K562 (cell line): ENCODE measurements around the gene SMAD1. TPM values are rescaled to one million over a fixed set of nuclear protein-coding genes. Genes with fewer than 3 reads are reported as not detected.

Experiments used
- ATAC-seq: fragments of 200-7000 bp; cut with Tn5 transposase; 3 replicates; pipeline ENCODE4 v1.9.1; 2020; ENCODE audit warnings: moderate library complexity
- BruUV-seq: library from RNA; stranded (reverse); fragments of 400-500 nt; replicated peaks from 2 replicates; lab custom pipeline; 2021; lab: Mats Ljungman, UMichigan
- CTCF ChIA-PET: fragments of 300-600 bp; formaldehyde crosslinking; extraction: SDS; loops from one replicate; lab custom pipeline; 2021; ENCODE audit warnings: low intra/inter-chr PET ratio; lab: Yijun Ruan, JAX
- POLR2A ChIA-PET: fragments of 300-600, 350-650 bp; sonication (Branson Sonifier 250); formaldehyde crosslinking; extraction: SDS; loops from one replicate; lab custom pipeline; 2021; ENCODE audit warnings: antibody characterized with exemption, inconsistent platforms; lab: Yijun Ruan, JAX
- DNase-seq, 4 experiments: peaks; one replicate each; pipeline versions ENCODE4 v3.0.0 to v3.0.0-alpha.2; 2011 to 2018; ENCODE audit warnings: low spot score in 3 of 4, mixed read lengths in 3 of 4; ENCODE audit errors: extremely low read depth in 1 of 4
- FAIRE-seq: peaks from 2 replicates; lab custom pipeline; 2011; peaks lifted over from hg19 to GRCh38; lab: Jason Lieb, UNC
- H2AFZ ChIP-seq: 2 replicates; pipeline ENCODE4 v1.6.0; 2011; ENCODE audit warnings: low read depth, low read length, control low read depth, inconsistent platforms
- H3K27ac ChIP-seq: fragments of 200-600 bp; 3 replicates; pipeline ENCODE4 v1.8.0; 2011; ENCODE audit warnings: low read depth, mild to moderate bottlenecking, control low read depth, inconsistent platforms, low read length, moderate library complexity, mixed read lengths; ENCODE audit errors: extremely low read depth
- H3K27me3 ChIP-seq, 2 experiments: fragments of 300-600 bp in 1 of 2; 2 replicates in 1 of 2; 3 replicates in 1 of 2; pipeline versions ENCODE4 v1.6.0 to v1.8.0; 2011; ENCODE audit warnings: inconsistent platforms in 2 of 2, low read length in 2 of 2, mild to moderate bottlenecking in 1 of 2, mixed read lengths in 1 of 2, moderate library complexity in 1 of 2; ENCODE audit not compliant: control insufficient read depth in 2 of 2, insufficient read depth in 2 of 2
- H3K36me3 ChIP-seq: fragments of 300-600 bp; 3 replicates; pipeline ENCODE4 v1.8.0; 2011; ENCODE audit warnings: mild to moderate bottlenecking, low read length, inconsistent platforms; ENCODE audit not compliant: control insufficient read depth, insufficient read depth
- H3K4me1 ChIP-seq, 2 experiments: fragments of 200-600 bp in 1 of 2; replicated peaks in 1 of 2; 2 replicates in 1 of 2; 3 replicates in 1 of 2; pipeline versions ENCODE4 v1.5.1 to v1.8.0; 2011; ENCODE audit warnings: inconsistent platforms in 2 of 2, low read length in 2 of 2, mild to moderate bottlenecking in 1 of 2, mixed read lengths in 1 of 2, moderate library complexity in 1 of 2; ENCODE audit not compliant: control insufficient read depth in 2 of 2, insufficient read depth in 2 of 2
- H3K4me2 ChIP-seq: 2 replicates; pipeline ENCODE4 v1.6.1; 2011; ENCODE audit warnings: low read length, control low read depth, inconsistent platforms, mixed read lengths; ENCODE audit not compliant: insufficient read depth
- H3K4me3 ChIP-seq: fragments of 200-600 bp; sonication (generic), shearing (Covaris generic); 2 replicates; pipeline ENCODE4 v1.5.1; 2016; ENCODE audit warnings: control low read depth, inconsistent platforms
- H3K79me2 ChIP-seq: fragments of 200-600 bp; 3 replicates; pipeline ENCODE4 v1.8.0; 2011; ENCODE audit warnings: low read length, inconsistent platforms; ENCODE audit not compliant: control insufficient read depth, insufficient read depth
- H3K9ac ChIP-seq, 2 experiments: 2 replicates each; pipeline versions ENCODE4 v1.6.0 to v1.6.1; 2011; ENCODE audit warnings: low read depth in 2 of 2, low read length in 2 of 2, control low read depth in 1 of 2, inconsistent platforms in 1 of 2, mild to moderate bottlenecking in 1 of 2, mixed read lengths in 1 of 2; ENCODE audit not compliant: insufficient read depth in 1 of 2
- H3K9me1 ChIP-seq: one replicate; pipeline ENCODE4 v1.6.0; 2011; ENCODE audit warnings: inconsistent platforms, mild to moderate bottlenecking, low read length, moderate library complexity; ENCODE audit not compliant: control insufficient read depth, insufficient read depth
- H3K9me3 ChIP-seq: replicated peaks from 2 replicates; pipeline ENCODE4 v1.5.1; 2011; ENCODE audit warnings: low read depth, low read length, inconsistent platforms; ENCODE audit not compliant: control insufficient read depth, insufficient read depth
- H4K20me1 ChIP-seq: replicated peaks from 2 replicates; pipeline ENCODE4 v1.6.1; 2011; ENCODE audit warnings: low read length, inconsistent platforms, mixed read lengths; ENCODE audit not compliant: control insufficient read depth, insufficient read depth
- ATF2 ChIP-seq: sonication (generic); formaldehyde crosslinking; IDR thresholded peaks from 2 replicates; pipeline ENCODE4 v1.8.1; 2022; ENCODE audit warnings: missing genetic modification reagents
- ATF3 ChIP-seq, 2 experiments: fragments of 450-650 bp in 1 of 2; sonication (generic) in 1 of 2; formaldehyde crosslinking in 1 of 2; IDR thresholded peaks in 1 of 2; conservative IDR thresholded peaks in 1 of 2; 2 replicates each; pipeline versions ENCODE4 v1.6.1 to v1.8.1; 2016 to 2023; ENCODE audit warnings: mild to moderate bottlenecking in 2 of 2, moderate library complexity in 2 of 2, inconsistent platforms in 1 of 2, missing genetic modification reagents in 1 of 2
- BACH1 ChIP-seq: fragments of 200-800 bp; sonication (Bioruptor generic); IDR thresholded peaks from 2 replicates; pipeline ENCODE4 v1.6.1; 2016; ENCODE audit warnings: missing genetic modification characterization, missing compliant biosample characterization
- CBX5 ChIP-seq: IDR thresholded peaks from 2 replicates; pipeline ENCODE4 v1.6.1; 2014; ENCODE audit warnings: low read depth, borderline replicate concordance
- CEBPB ChIP-seq: fragments of 450-650 bp; IDR thresholded peaks from 2 replicates; pipeline ENCODE4 v1.6.1; 2016; ENCODE audit warnings: missing genetic modification characterization, missing compliant biosample characterization
- DPF2 ChIP-seq: fragments of 450-650 bp; IDR thresholded peaks from 2 replicates; pipeline ENCODE4 v1.6.1; 2016
- ELF1 ChIP-seq: fragments of 200-800 bp; sonication (Bioruptor generic); IDR thresholded peaks from 2 replicates; pipeline ENCODE4 v1.6.1; 2016; ENCODE audit warnings: missing genetic modification characterization, missing compliant biosample characterization
- HDAC2 ChIP-seq: fragments of 450-650 bp; IDR thresholded peaks from 2 replicates; pipeline ENCODE4 v1.6.1; 2016; ENCODE audit warnings: mild to moderate bottlenecking
- HNRNPUL1 ChIP-seq: fragments of 200-400 bp; formaldehyde crosslinking; IDR thresholded peaks from 2 replicates; pipeline ENCODE4 v1.6.1; 2017; ENCODE audit warnings: low read length
- PKNOX1 ChIP-seq: fragments of 450-650 bp; IDR thresholded peaks from 2 replicates; pipeline ENCODE4 v1.6.1; 2016
- SAFB ChIP-seq: fragments of 200-400 bp; formaldehyde crosslinking; IDR thresholded peaks from 2 replicates; pipeline ENCODE4 v1.6.1; 2017; ENCODE audit warnings: low read depth, low read length, borderline replicate concordance
- SMAD3 ChIP-seq: fragments of 450-650 bp; formaldehyde crosslinking; conservative IDR thresholded peaks from 2 replicates; pipeline ENCODE4 v1.4.0; 2020; ENCODE audit warnings: mild to moderate bottlenecking
- SOX6 ChIP-seq: fragments of 450-650 bp; IDR thresholded peaks from 2 replicates; pipeline ENCODE4 v1.6.1; 2014; ENCODE audit warnings: mild to moderate bottlenecking
- TRIM28 ChIP-seq: fragments of 450-650 bp; IDR thresholded peaks from 2 replicates; pipeline ENCODE4 v1.6.1; 2017
- ZBTB1 ChIP-seq: sonication (generic); formaldehyde crosslinking; IDR thresholded peaks from 2 replicates; pipeline ENCODE4 v1.8.1; 2023; ENCODE audit warnings: missing genetic modification reagents, low read depth, mild to moderate bottlenecking, borderline replicate concordance
- ZNF24 ChIP-seq: fragments of 450-650 bp; IDR thresholded peaks from 2 replicates; pipeline ENCODE4 v1.6.1; 2016
- ZNF354B ChIP-seq: fragments of 250-450 bp; sonication (Bioruptor Pico); IDR thresholded peaks from 2 replicates; pipeline ENCODE4 v1.4.0; 2020
- ZNF644 ChIP-seq: fragments of 200-800 bp; sonication (Bioruptor generic); IDR thresholded peaks from 2 replicates; pipeline ENCODE4 v1.6.1; 2016; ENCODE audit warnings: low read depth, missing genetic modification characterization, missing compliant biosample characterization
- WGBS: fragments of 100-300 bp; shearing (Covaris generic); methylation state at CpG from one replicate; pipeline ENCODE4 v1.1.6; 2016; ENCODE audit warnings: low coverage, mixed read lengths; ENCODE audit not compliant: insufficient coverage; ENCODE audit errors: missing lambda C conversion rate; 5-methylcytosine and 5-hydroxymethylcytosine counted together
- in situ Hi-C: fragments of 300-500 bp; cut with MboI; formaldehyde crosslinking; loops from 4 replicates; pipeline ENCODE4 v1.15.0; 2018; ENCODE audit warnings: inconsistent platforms, mixed read lengths
- intact Hi-C: fragments of 100-400 bp; cut with micrococcal nuclease; formaldehyde crosslinking; loops from 2 replicates; pipeline ENCODE4 v1.14.2; 2022
- polyA plus RNA-seq, 8 experiments: library from polyadenylated mRNA; depleted of rRNA in 4 of 8; stranded (reverse) in 5 of 8; unstranded in 3 of 8; fragments of >200 nt; fragmentation: Nextera tagmentation in 2 of 8; fragmentation: Illumina TruSeq in 1 of 8; extraction: Ambion mirVana in 2 of 8; extraction: Trizol in 1 of 8; gene quantifications; 2 replicates each; pipeline versions ENCODE4 v1.2.1 to v1.2.3, GENCODE V29; 2011 to 2014; ENCODE audit warnings: inconsistent platforms in 1 of 8, missing spikeins in 1 of 8
- total RNA-seq, 7 experiments: library from RNA; depleted of rRNA in 6 of 7; stranded (reverse); fragments of >200 nt in 6 of 7; fragmentation: Illumina TruSeq in 2 of 7; extraction: Trizol in 2 of 7; gene quantifications; 2 replicates each; pipeline versions ENCODE4 v1.2.1 to v1.2.3, GENCODE V29; 2011 to 2021; ENCODE audit warnings: low replicate concordance in 1 of 7

SMAD1 gene
- total and polyA plus RNA-seq, 9 of the 15 experiments (the other 6 are each of a cell fraction or from before 2014, with no cell fraction given), result 0.05 to 0.54 (median 0.21) TPM; not detected in 3

- Histone ChIP-seq H3K4me2 (no peak overlapping the region), H3K4me3 (no peak overlapping the region), H3K79me2 (no peaks in the 10 kb centered on the region), H3K27ac (no peak overlapping the region), H3K27me3 (no peaks in the 10 kb centered on the region), H3K9ac (no peak overlapping the region), H2AFZ (no peak overlapping the region), H3K36me3 (no peaks in the 10 kb centered on the region), H3K4me1 (no peaks in the 10 kb centered on the region), H4K20me1 (no peaks in the 10 kb centered on the region), H3K9me1 (no peaks in the 10 kb centered on the region), H3K9me3 (no peaks in the 10 kb centered on the region; the same call in 1 of the 2 replicates)
- ChIA-PET POLR2A (no interaction called here), CTCF (no interaction called here)
- BruUV-seq, result no TSS peak
- in situ Hi-C loops, result no loop called here
- DNase-seq (peak in 1 of 4 experiments; percentile 4), ATAC-seq (no peak), FAIRE-seq (peak; percentile 57)
- WGBS, result 0% methylated on average over 2 of the region's 2 CpGs
- intact Hi-C loops, result no loop called here
- TF ChIP-seq ZNF354B (CRISPR knock-in tag), result no peak
- TF ChIP-seq HDAC2, result no peak
- TF ChIP-seq CBX5, result peak; percentile 88
- TF ChIP-seq PKNOX1, result no peak
- TF ChIP-seq DPF2, result no peak
- 0 out of 2 replicates have a peak, but pooled peaks have one; percentile 15 for TF ChIP-seq CEBPB
- no peak for TF ChIP-seq SMAD3 (CRISPR knock-in tag)
- no peak for TF ChIP-seq BACH1 (tag)
- peak; percentile 68; the same call in 1 of the 2 replicates for TF ChIP-seq ATF2 (CRISPR knock-in tag)
- TF ChIP-seq ELF1 (tag), result no peak
- TF ChIP-seq ZNF644 (tag), result no peak
- TF ChIP-seq SAFB, result no peak
- no peak for TF ChIP-seq HNRNPUL1
- no peak for TF ChIP-seq SOX6
- TF ChIP-seq TRIM28, result peak; percentile 95
- no peak for TF ChIP-seq ZBTB1 (CRISPR knock-in tag)
- peak; percentile 64 for TF ChIP-seq ATF3 (IDR thresholded peaks at IDR 0.05)
- no peak for TF ChIP-seq ATF3 (CRISPR knock-in tag; conservative IDR thresholded peaks at IDR 0.05)
- peak; percentile 78; the same call in 1 of the 2 replicates for TF ChIP-seq ZNF24
Measured at GRCh38 chr4:145511913-145512522, 30.4 kb downstream of the SMAD1 start.
